ENCODE results near the gene RMND5A. TPM values are rescaled to one million over a fixed set of nuclear protein-coding genes. Genes with fewer than 3 reads are reported as not detected.

Gene RMND5A
- polyA plus RNA-seq, 1 experiment: 10.8 TPM

DNA sequence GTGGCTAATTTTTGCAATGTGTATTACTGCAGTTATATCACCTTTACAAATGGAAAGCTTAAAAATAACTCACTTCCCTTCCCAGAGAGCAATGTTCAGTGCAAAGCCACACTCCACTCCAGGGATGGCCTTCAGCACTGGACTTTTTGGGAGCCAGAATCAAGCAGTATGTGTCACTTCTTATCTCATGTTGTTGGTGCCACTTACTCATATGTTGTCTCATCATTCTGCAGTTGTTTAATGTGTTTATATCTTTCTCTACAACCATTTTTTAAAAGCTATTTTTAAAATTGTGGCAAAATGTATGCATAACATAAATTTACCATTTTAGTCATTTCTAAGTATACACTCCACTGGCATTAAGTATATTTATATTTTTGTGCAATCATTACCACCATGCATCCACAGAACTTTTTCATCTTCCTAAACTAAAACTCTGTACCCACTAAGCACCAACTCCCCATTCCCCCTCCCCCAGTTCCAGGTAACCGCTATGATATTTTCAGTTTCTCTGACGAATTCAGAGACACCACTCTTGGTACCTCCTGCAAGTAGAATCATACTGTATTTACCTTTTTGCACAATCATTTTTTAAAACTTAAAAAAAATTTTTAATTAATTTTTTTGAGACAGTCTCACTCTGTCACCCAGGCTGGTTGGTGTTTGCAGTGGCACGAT lies 102.7 kb downstream of the RMND5A start:
- POLR2A ChIA-PET: no interaction called here
- Histone ChIP-seq H3K27me3 (ENCODE audit: control insufficient read depth, insufficient read depth, low read length) (peaks cover 3% of the 10 kb centered on the region), H3K36me3 (ENCODE audit: control insufficient read depth, insufficient read depth, low read length) (no peaks in the 10 kb centered on the region), H3K4me3 (ENCODE audit: low read depth, low read length) (no peak overlapping the region)
- TF ChIP-seq, protein P1, sequence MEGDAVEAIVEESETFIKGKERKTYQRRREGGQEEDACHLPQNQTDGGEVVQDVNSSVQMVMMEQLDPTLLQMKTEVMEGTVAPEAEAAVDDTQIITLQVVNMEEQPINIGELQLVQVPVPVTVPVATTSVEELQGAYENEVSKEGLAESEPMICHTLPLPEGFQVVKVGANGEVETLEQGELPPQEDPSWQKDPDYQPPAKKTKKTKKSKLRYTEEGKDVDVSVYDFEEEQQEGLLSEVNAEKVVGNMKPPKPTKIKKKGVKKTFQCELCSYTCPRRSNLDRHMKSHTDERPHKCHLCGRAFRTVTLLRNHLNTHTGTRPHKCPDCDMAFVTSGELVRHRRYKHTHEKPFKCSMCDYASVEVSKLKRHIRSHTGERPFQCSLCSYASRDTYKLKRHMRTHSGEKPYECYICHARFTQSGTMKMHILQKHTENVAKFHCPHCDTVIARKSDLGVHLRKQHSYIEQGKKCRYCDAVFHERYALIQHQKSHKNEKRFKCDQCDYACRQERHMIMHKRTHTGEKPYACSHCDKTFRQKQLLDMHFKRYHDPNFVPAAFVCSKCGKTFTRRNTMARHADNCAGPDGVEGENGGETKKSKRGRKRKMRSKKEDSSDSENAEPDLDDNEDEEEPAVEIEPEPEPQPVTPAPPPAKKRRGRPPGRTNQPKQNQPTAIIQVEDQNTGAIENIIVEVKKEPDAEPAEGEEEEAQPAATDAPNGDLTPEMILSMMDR (IDR thresholded peaks at IDR 0.05; ENCODE audit: insufficient read depth, low read depth, low read length): no peak
- CTCF ChIA-PET: no interaction called here
- no peak for DNase-seq (ENCODE audit: low read depth)

DNA sequence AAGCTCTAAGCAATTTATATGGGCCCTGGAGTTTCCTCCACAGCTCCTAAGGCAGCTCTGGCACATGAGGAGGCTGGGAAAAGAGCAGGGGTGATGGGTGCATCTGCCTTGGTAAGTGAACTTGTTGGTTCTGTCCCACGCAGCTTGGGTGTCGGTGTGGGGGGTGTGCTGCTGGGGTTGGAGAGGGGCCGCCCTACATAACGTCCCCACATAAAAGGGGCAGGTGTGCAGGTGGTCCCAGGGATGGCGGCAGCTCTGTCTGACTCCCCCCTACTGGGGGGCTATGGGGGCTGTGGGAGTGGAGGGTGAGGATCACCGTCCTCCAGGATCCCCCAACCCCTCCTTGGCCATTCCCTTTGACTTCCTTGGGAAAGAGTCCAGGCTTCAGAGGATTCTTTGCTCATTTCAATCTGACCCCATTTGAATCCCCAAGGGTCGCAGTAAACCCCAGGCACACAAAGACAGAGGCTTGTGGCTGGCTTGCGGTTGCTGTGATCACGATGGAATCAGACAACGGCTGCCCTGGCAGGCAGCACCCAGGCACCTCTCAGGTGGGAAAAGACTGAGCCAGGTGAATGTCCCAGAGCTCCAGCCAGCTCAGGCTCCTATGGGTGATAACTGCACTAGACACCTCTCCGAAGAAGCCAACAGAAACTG lies 105.1 kb downstream of the RMND5A start:
- no peak for DNase-seq (ENCODE audit: low read depth)
- Histone ChIP-seq H3K4me3 (ENCODE audit: low read depth, low read length) (no peak overlapping the region), H3K36me3 (ENCODE audit: control insufficient read depth, insufficient read depth, low read length) (no peaks in the 10 kb centered on the region), H3K27me3 (ENCODE audit: control insufficient read depth, insufficient read depth, low read length) (peaks cover 5% of the 10 kb centered on the region)
- ChIA-PET POLR2A (no interaction called here), CTCF (interaction anchor here (1.0 to 1.3 kb wide), 3 partner anchors 16 to 20 kb away, joined by 3 to 5 read pairs (median 4); no protein-coding TSS in a partner anchor)
- TF ChIP-seq, protein P1 (IDR thresholded peaks at IDR 0.05; ENCODE audit: insufficient read depth, low read depth, low read length): no peak

DNA sequence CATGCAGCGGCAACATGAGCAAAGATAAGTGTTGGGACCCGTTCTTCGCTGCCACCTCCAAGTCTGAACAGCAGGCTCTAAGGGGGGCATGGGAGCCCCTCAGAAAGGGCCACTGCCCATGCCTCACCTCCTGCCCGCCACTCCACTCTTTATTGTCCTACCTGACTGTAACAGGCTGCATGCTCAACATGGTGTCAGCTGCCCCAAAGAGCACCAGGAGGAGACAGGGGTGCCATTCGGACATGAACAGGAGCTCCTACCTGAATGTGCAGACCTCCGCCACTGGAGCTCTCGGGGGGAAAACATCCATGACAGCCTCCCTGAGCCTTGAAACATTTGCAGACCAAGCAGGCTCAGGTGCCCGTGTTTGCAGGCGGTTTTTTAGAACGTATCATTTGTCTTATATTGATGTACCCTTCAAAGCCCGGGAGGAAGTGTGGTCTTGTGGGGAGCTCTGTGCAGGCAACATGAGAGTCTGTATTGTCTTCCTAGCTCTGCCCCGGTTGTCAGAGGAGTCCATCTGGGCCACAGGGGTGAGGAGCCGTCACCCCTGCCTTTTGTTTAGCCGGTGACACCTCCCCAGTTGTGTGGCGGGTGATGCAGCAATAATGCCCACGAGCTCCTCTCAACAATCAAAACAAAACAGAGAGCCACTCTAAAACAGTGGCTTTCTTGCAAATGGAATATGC lies 105.7 kb downstream of the RMND5A start:
- no peak for DNase-seq (ENCODE audit: low read depth)
- no peak overlapping the region for H3K4me3 ChIP-seq (ENCODE audit: low read depth, low read length)
- CTCF ChIA-PET: interaction anchor here (1.1 to 1.3 kb wide), 2 partner anchors 18 to 21 kb away, joined by 3 to 5 read pairs; no protein-coding TSS in a partner anchor
- TF ChIP-seq, protein P1 (IDR thresholded peaks at IDR 0.05; ENCODE audit: insufficient read depth, low read depth, low read length): no peak
- H3K36me3 ChIP-seq (ENCODE audit: control insufficient read depth, insufficient read depth, low read length): no peaks in the 10 kb centered on the region
- POLR2A ChIA-PET: no interaction called here
- peaks cover 5% of the 10 kb centered on the region for H3K27me3 ChIP-seq (ENCODE audit: control insufficient read depth, insufficient read depth, low read length)

DNA sequence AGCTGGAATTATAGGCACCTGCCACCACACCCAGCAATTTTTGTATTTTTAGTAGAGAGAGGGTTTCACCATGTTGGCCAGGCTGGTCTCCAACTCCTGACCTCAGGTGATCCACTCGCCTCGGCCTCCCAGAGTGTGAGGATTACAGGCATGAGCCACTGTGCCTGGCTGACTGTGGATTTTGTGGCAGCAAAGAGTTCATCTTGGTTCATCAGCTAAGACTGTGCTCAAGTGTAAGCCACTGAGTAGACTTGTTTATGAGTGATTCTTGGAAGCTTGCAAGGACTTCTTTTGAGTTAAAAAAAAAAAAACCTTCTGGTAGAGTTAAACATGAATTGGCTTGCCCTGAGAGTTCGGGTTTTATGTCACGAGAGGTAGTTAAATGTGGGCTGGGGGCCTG lies 106.9 kb downstream of the RMND5A start:
- ChIA-PET POLR2A (no interaction called here), CTCF (no interaction called here)
- peaks cover 5% of the 10 kb centered on the region for H3K27me3 ChIP-seq (ENCODE audit: control insufficient read depth, insufficient read depth, low read length)
- no peaks in the 10 kb centered on the region for H3K36me3 ChIP-seq (ENCODE audit: control insufficient read depth, insufficient read depth, low read length)
- DNase-seq (ENCODE audit: low read depth): no peak
- no peak overlapping the region for H3K4me3 ChIP-seq (ENCODE audit: low read depth, low read length)
- TF ChIP-seq, protein P1 (IDR thresholded peaks at IDR 0.05; ENCODE audit: insufficient read depth, low read depth, low read length): no peak

Other genes starting within 250 kb of the RMND5A start
- gene CHMP3, start 156.8 kb upstream of the RMND5A start, polyA plus RNA-seq (2011; rRNA removed): 107 and 145 TPM in 2 replicates
- gene RNF103, start 96.4 kb upstream of the RMND5A start, polyA plus RNA-seq (2011; rRNA removed): 8.2 and 18.3 TPM in 2 replicates
- gene CD8A, start 70.6 kb downstream of the RMND5A start, polyA plus RNA-seq (2011; rRNA removed): not detected in 2 replicates
- gene CD8B, start 141.6 kb downstream of the RMND5A start, polyA plus RNA-seq (2011; rRNA removed): not detected in 2 replicates
- 0.38 TPM in 1 of 2 replicates, not detected in the other for gene RGPD1, start 221.8 kb downstream of the RMND5A start, polyA plus RNA-seq (2011; rRNA removed)